Measurements from ENCODE around the gene ST14.

Gene ST14

DNA sequence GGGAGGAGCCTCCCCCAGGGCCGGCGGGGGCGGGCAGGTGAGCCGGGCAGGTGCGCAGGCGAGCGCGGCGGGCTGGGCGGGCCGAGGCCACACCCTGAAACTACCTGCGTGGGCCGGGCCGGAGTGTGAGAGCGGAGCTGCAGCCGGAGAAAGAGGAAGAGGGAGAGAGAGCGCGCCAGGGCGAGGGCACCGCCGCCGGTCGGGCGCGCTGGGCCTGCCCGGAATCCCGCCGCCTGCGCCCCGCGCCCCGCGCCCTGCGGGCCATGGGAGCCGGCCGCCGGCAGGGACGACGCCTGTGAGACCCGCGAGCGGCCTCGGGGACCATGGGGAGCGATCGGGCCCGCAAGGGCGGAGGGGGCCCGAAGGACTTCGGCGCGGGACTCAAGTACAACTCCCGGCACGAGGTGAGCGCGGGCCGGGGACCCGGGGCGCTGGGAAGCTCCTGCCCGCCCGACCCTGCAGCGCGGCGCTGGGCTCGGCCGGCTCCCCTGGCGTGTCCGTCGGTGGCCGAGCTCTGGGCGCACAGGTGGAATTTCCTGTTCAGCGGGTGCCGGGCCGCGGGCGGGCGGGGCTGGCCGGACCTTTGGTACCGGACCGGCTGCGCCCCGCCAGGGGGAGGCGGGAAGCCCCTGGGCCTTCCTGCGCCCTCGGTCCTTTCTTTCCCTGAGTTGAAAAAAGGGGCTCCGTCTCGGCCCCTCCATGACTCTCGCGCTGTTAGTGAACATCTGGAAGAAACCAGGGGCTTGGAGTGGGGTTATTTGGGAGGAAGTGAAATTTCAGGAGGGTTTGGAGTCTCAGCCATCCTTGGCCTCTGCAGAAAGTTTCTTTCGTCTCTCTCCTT is at the start of gene ST14:
ST14 (plus strand) TSS at position 126 of the 841 bp plus-strand sequence; CDS start at position 324, 198 bp downstream.
- DNase-seq, result peak; percentile 49

DNA sequence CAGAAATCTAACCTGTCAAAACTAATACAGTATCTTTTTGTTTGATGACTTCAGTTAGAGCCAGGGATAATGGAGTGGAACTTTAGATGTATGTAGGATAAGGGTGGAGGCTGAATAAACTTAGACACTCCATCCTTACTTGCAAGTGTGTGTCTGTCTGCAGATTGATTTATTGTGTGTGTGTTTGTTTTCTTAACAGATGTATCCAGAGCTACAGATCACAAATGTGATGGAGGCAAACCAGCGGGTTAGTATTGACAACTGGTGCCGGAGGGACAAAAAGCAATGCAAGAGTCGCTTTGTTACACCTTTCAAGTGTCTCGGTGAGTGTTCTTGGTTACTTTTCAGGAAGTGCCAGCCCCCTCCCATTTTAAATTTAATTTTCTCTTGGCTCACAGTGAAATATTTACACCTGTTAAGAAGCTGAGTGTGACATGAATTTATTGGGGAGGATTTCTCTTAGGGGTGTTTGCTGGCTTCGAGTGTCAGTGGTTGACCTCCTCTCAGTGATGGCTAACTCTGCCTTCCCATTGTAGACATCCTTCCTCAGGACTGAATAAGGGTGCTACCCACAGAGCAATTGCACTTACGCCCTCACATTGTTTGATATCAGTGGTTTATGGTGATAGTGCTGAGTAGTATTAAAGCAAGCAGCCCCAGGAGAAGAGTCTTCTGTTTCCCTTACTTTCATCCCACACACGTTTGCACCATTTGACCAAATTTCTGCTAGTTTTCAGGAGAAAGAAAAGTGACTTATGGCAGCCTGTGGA is 49.1 kb upstream of the ST14 start:
- no peak for DNase-seq

- no peak for DNase-seq
Measured at GRCh38 chr11:130112071-130112830, 47.3 kb upstream of the ST14 start.

DNA sequence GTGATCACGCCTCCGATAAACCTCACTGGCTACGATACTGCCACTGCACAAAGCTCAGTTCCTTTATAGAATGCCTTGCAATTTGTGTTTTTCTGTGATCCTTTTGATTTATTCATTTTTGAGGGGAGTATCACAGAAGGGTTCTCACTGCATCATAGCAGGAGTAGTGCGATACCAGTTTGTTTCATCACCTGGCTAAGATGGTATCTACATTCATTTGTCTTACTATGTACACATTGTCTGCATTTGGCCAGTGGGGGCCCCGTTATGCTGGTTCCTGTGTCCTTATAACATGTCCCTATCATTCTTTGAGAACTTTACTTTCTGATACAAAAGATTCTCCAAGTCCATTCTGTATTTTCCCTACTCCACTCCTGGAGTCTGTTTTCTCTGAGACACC is 45.3 kb upstream of the ST14 start:
- DNase-seq, result no peak

- DNase-seq, result no peak
Measured at GRCh38 chr11:130114726-130115125, 44.9 kb upstream of the ST14 start.

DNA sequence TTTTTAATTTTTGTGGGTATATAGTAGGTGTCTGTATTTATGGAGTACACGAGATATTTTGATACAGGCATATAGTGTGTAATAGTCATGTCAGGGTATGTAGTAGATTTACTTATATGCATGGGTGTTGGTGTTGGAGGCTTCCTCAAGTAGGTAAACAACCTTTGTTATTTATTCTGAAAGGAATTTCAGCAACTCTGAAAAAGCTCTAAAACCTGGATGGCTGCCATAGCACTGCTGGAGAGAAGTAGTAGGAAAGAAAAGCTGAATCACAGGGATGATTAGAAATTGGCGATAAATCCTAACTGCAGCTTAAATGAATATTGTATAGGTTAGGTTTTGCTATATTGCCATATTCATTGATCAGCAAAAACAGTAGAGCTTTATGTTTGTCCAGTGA is 44.4 kb upstream of the ST14 start:
- peak; percentile 28 for DNase-seq

DNA sequence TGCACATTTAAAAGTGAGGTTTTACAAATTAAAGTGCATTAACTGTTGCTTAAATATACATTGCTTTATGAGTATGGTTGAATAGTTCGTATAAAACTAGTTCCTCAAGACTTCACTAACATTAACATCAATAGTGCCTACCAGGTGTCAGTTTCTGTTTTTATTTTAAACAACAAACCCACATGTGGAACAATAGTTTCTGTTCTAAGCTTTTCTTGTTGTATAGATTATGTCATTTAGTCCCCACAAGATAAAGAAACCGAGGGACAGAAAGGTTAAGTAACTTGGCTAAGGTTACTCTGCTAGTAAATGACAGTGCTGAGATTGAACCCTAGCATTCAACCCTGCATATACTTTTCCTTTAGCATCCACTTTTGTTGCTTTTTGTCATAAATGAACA is 41.4 kb upstream of the ST14 start:
- no peak for DNase-seq

- no peak for DNase-seq
Measured at GRCh38 chr11:130118636-130119387, 40.8 kb upstream of the ST14 start.

- DNase-seq, result no peak
Measured at GRCh38 chr11:130120045-130120444, 39.5 kb upstream of the ST14 start.

GRCh38 chr11:130121445-130121978 is 38.1 kb upstream of the ST14 start:
- no peak for DNase-seq

DNA sequence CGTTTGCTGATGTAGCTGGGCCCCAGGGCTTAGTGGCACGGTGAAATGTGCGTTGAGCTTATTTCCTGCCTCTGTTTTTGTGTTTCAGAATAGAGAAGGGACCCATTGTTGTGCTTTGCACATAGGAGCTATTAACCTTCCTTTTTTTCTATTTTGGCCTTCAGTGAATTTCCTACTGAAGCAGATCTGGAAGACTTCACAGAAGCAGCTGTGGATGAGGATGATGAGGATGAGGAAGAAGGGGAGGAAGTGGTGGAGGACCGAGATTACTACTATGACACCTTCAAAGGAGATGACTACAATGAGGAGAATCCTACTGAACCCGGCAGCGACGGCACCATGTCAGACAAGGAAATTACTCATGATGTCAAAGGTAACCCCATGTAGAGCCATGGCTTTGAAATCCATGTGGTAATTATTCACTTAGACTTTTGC is 37.4 kb upstream of the ST14 start:
- DNase-seq, result no peak

DNA sequence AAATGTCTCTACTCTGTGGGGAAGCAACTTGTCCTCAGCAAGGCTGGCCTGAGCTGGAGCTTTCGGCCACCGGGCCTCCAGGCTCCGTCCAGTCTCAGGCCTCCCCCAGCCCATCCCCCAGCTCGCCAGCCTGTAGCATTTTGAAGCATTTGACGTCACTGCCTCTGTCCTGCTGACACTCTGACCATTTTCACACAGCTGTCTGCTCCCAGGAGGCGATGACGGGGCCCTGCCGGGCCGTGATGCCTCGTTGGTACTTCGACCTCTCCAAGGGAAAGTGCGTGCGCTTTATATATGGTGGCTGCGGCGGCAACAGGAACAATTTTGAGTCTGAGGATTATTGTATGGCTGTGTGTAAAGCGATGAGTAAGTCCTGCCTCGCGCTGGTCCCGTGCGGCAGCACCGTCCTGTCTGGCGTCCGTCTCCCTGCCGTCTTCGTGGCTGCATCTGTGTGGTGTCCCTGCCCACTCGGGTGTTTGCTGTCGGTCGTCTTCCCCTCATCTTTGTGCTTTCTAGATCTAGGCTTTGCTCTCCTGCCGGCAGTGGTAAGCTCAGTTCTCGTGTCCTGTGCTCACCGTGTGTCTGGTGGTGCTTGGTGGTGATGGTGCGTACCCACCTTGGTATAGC is 36.1 kb upstream of the ST14 start:
- DNase-seq, result no peak

- DNase-seq, result no peak
Measured at GRCh38 chr11:130124096-130124495, 35.5 kb upstream of the ST14 start.

- no peak for DNase-seq
Measured at GRCh38 chr11:130125638-130126037, 33.9 kb upstream of the ST14 start.

- DNase-seq, result no peak
Measured at GRCh38 chr11:130126516-130126915, 33.1 kb upstream of the ST14 start.

DNA sequence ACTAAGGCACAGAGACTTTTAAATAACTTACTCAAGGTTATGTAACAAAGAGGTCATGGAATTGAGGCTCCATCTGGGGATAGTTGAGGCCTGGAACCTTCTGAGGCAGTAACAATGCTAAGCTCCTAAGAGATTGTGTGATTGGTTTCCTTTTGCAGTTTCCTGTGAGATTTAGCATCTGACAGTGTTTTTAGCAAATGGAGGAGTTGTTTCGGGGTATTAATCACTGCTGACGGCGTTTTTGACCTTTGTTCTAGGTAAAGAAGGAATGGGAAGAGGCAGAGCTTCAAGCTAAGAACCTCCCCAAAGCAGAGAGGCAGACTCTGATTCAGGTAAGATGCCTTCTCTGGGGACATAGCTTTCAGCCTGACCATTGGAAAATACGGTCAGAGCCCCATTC is 32.1 kb upstream of the ST14 start:
- DNase-seq, result no peak

GRCh38 chr11:130128626-130129025 is 31.0 kb upstream of the ST14 start:
- DNase-seq, result no peak

DNA sequence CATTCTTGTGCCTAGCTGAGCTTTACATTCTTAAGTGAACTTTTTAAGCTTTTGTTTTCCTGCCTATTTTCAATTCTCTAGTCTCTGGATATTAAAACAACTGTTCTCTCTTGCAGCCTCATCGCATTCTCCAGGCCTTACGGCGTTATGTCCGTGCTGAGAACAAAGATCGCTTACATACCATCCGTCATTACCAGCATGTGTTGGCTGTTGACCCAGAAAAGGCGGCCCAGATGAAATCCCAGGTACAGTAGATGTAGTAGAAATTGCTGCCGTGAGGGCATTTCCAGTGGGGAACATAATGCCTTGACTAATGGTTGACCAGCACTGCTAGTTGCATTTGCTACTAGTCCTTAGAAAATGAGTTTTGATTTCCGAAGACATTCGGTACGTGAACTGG is 29.7 kb upstream of the ST14 start:
- no peak for DNase-seq

GRCh38 chr11:130131961-130132850 is 27.4 kb upstream of the ST14 start:
- peak; percentile 75 for DNase-seq

DNA sequence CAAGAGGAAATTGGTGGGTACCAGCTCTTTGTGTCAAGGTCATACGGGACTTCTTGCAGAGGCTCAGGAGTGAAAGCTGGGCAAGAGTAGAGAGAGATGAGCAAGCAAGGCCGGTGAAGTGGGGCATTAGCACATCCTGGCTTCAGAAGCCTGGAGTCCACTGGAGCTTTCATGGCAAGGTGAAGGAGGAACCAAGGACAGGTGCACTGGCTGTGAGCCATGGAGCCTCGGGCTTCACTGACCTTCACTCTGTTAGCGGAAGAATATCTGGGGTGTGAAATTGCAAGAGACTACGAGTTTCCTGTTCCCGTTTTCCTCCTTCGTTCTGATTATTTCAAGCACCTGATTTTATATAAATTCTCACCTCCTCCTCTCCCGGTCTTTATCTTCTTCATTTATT is 25.9 kb upstream of the ST14 start:
- no peak for DNase-seq

DNA sequence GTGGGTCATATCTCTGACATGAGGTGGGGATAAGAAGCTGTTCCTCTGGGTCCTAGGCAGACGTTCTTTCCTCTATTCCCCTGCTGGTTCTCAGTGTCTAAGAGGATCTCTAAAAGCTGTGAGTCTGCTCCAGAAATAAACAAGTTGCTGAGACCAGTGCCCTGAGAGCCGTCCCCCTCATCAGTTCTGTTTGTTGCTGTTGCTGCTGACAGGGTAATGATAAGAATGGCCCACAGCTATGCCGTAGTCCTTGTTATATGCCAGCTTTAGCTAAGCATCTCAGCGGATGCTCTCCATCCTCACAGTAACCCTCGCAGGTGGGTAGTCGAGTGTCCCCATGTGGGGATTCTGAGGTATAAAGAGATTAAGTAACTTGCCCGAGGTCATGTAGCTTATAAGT is 23.5 kb upstream of the ST14 start:
- no peak for DNase-seq

All from NCI-H2029 treated with DMSO at 0.1 percent for 48 hours (cell line).